Measurements from ENCODE around the gene CCDC107. TPM values are rescaled to one million over a fixed set of nuclear protein-coding genes. Genes with fewer than 3 reads are reported as not detected.

CCDC107 gene
- total and polyA plus RNA-seq, 4 donors: 5.4 to 20.2 (median 10.4) TPM

- H3K27ac ChIP-seq (ENCODE audit: low read depth in 1 of 2, low read length in 2 of 2): peak within 1 kb of the TSS; percentile 98 to 99
- peaks cover 2 to 24% (median 5%) of the 10 kb centered on the region in 4 donors for H3K4me1 ChIP-seq (ENCODE audit: control insufficient read depth in 4 of 4, insufficient read depth in 4 of 4, low read length in 3 of 4)
- H3K27me3 ChIP-seq (ENCODE audit: control insufficient read depth in 4 of 4, insufficient read depth in 4 of 4, low read length in 3 of 4): no peaks in the 10 kb centered on the region
- DNase-seq (ENCODE audit: low spot score): peak; percentile 91
- H3K4me3 ChIP-seq (ENCODE audit: low read depth in 1 of 3, low read length in 3 of 3): peak within 1 kb of the TSS; percentile 79 to 87 (median 79)
- no peaks in the 10 kb centered on the region for H3K9me3 ChIP-seq (ENCODE audit: control insufficient read depth in 4 of 4, low read length in 3 of 4)
- WGBS: under 1% methylated on average over 42 of the region's 42 CpGs
- no peaks in the 10 kb centered on the region for H3K36me3 ChIP-seq (ENCODE audit: control insufficient read depth in 4 of 4, insufficient read depth in 3 of 4, low read depth in 1 of 4, low read length in 3 of 4)
- peak within 1 kb of the TSS; percentile 91 to 97 for H3K9ac ChIP-seq (ENCODE audit: low read depth in 1 of 2, low read length in 2 of 2)
- TF ChIP-seq HNF4G (IDR thresholded peaks at IDR 0.05): peak; percentile 98
- peak; percentile 94 to 99 for TF ChIP-seq HNF4A (conservative IDR thresholded peaks at IDR 0.05)
- no peak for TF ChIP-seq TAF1 (conservative IDR thresholded peaks at IDR 0.05)
- peak; percentile 82 for TF ChIP-seq YY1 (IDR thresholded peaks at IDR 0.05)
- peak; percentile 29 to 45 for TF ChIP-seq RAD21 (IDR thresholded peaks at IDR 0.05)
- TF ChIP-seq FOXA1 (IDR thresholded peaks at IDR 0.05): peak; percentile 23
- peak; percentile 17 to 89 for TF ChIP-seq JUND (IDR thresholded peaks at IDR 0.05)
- TF ChIP-seq RXRA (IDR thresholded peaks at IDR 0.05): peak; percentile 55 to 89
- peak; percentile 88 for TF ChIP-seq REST (IDR thresholded peaks at IDR 0.05)
- peak; percentile 82 for TF ChIP-seq ZBTB33 (IDR thresholded peaks at IDR 0.05)
- TF ChIP-seq ATF3 (IDR thresholded peaks at IDR 0.05): peak; percentile 97
- TF ChIP-seq, protein P1, sequence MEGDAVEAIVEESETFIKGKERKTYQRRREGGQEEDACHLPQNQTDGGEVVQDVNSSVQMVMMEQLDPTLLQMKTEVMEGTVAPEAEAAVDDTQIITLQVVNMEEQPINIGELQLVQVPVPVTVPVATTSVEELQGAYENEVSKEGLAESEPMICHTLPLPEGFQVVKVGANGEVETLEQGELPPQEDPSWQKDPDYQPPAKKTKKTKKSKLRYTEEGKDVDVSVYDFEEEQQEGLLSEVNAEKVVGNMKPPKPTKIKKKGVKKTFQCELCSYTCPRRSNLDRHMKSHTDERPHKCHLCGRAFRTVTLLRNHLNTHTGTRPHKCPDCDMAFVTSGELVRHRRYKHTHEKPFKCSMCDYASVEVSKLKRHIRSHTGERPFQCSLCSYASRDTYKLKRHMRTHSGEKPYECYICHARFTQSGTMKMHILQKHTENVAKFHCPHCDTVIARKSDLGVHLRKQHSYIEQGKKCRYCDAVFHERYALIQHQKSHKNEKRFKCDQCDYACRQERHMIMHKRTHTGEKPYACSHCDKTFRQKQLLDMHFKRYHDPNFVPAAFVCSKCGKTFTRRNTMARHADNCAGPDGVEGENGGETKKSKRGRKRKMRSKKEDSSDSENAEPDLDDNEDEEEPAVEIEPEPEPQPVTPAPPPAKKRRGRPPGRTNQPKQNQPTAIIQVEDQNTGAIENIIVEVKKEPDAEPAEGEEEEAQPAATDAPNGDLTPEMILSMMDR (IDR thresholded peaks at IDR 0.05; ENCODE audit: low read depth, low read length, missing input control): peak; percentile 49
- peak in 1 of 2 donors; percentile 82 for TF ChIP-seq GABPA (IDR thresholded peaks at IDR 0.05 in 1 of 2, conservative IDR thresholded peaks at IDR 0.05 in 1 of 2)
- TF ChIP-seq FOXA2 (IDR thresholded peaks at IDR 0.05): peak; percentile 56
- TF ChIP-seq, protein P2, sequence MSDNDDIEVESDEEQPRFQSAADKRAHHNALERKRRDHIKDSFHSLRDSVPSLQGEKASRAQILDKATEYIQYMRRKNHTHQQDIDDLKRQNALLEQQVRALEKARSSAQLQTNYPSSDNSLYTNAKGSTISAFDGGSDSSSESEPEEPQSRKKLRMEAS (IDR thresholded peaks at IDR 0.05): peak; percentile 99
- TF ChIP-seq NR2F2 (IDR thresholded peaks at IDR 0.05): peak; percentile 7
- TF ChIP-seq EGR1 (IDR thresholded peaks at IDR 0.05; ENCODE audit: low read depth in 2 of 2): peak; percentile 99 to 100
- peak; percentile 97 for TF ChIP-seq SP1 (IDR thresholded peaks at IDR 0.05)
Measured at GRCh38 chr9:35657546-35658136, 451 bp upstream of the CCDC107 start, which contains the start of gene RMRP. TSS of gene RMRP (minus strand) at chr9:35658019.
